GM12878 (cell line): ENCODE measurements around the gene FNTB. TPM values are rescaled to one million over a fixed set of nuclear protein-coding genes. Genes with fewer than 3 reads are reported as not detected.

Source experiments
- ATAC-seq: fragments of 200-7000 bp; cut with Tn5 transposase; 3 replicates; pipeline ENCODE4 v1.9.1; 2020; ENCODE audit warnings: mild to moderate bottlenecking, moderate library complexity
- BruUV-seq: library from RNA; stranded (reverse); fragments of 400-500 nt; replicated peaks from 2 replicates; lab custom pipeline; 2021; lab: Mats Ljungman, UMichigan
- CTCF ChIA-PET: fragments of 300-600 bp; sonication (Branson Sonifier 250); formaldehyde crosslinking; extraction: SDS; loops from one replicate; lab custom pipeline; 2021; ENCODE audit warnings: inconsistent platforms; lab: Yijun Ruan, JAX
- POLR2A ChIA-PET: fragments of 350-600 bp; formaldehyde crosslinking; extraction: SDS; loops from one replicate; lab custom pipeline; 2021; ENCODE audit warnings: inconsistent platforms; lab: Charles Lee
- RAD21 ChIA-PET: fragments of 300-600 bp; sonication (Branson Sonifier 250); formaldehyde crosslinking; loops from one replicate; lab custom pipeline; 2023; ENCODE audit warnings: antibody characterized with exemption; ENCODE audit not compliant: unreplicated experiment; lab: Charles Lee
- SMC1A ChIA-PET: fragments of 300-600 bp; sonication (Branson Sonifier 250); formaldehyde crosslinking; loops from one replicate; lab custom pipeline; 2023; ENCODE audit not compliant: unreplicated experiment, uncharacterized antibody; lab: Charles Lee
- DNase-seq: peaks from one replicate; pipeline ENCODE4 v3.0.0-alpha.2; 2011; ENCODE audit warnings: low read depth, low spot score
- FAIRE-seq: peaks from 3 replicates; lab custom pipeline; 2011; peaks lifted over from hg19 to GRCh38; lab: Jason Lieb, UNC
- H2AFZ ChIP-seq: 2 replicates; pipeline ENCODE4 v1.6.0; 2011; ENCODE audit warnings: low read depth, low read length, control low read depth; ENCODE audit not compliant: control insufficient read depth
- H3K27ac ChIP-seq: 2 replicates; pipeline ENCODE4 v1.5.1; 2011; ENCODE audit warnings: control low read depth; ENCODE audit not compliant: control insufficient read depth, insufficient read depth
- H3K27me3 ChIP-seq, 2 experiments: replicated peaks in 1 of 2; 2 replicates each; pipeline versions ENCODE4 v1.6.0 to v1.6.1; 2011; ENCODE audit warnings: low read length in 1 of 2; ENCODE audit not compliant: control insufficient read depth in 2 of 2, insufficient read depth in 2 of 2
- H3K36me3 ChIP-seq, 2 experiments: 2 replicates each; pipeline ENCODE4 v1.5.1; 2011; ENCODE audit warnings: low read length in 1 of 2; ENCODE audit not compliant: control insufficient read depth in 2 of 2, insufficient read depth in 2 of 2
- H3K4me1 ChIP-seq: 2 replicates; pipeline ENCODE4 v1.6.1; 2011; ENCODE audit warnings: mild to moderate bottlenecking, low read length, moderate library complexity, mixed read lengths; ENCODE audit not compliant: control insufficient read depth, insufficient read depth
- H3K4me2 ChIP-seq: 2 replicates; pipeline ENCODE4 v1.6.0; 2011; ENCODE audit warnings: control low read depth; ENCODE audit not compliant: control insufficient read depth, insufficient read depth
- H3K4me3 ChIP-seq: fragments of 200-600 bp; sonication (generic); 2 replicates; pipeline ENCODE4 v1.5.1; 2016
- H3K79me2 ChIP-seq: 2 replicates; pipeline ENCODE4 v1.6.0; 2011; ENCODE audit warnings: low read length; ENCODE audit not compliant: control insufficient read depth, insufficient read depth
- H3K9ac ChIP-seq: 2 replicates; pipeline ENCODE4 v1.8.0; 2011; ENCODE audit warnings: low read length, control low read depth, mixed read lengths; ENCODE audit not compliant: control insufficient read depth, insufficient read depth
- H3K9me3 ChIP-seq: replicated peaks from 3 replicates; pipeline ENCODE4 v1.5.1; 2011; ENCODE audit warnings: mild to moderate bottlenecking, low read length; ENCODE audit not compliant: control insufficient read depth, insufficient read depth
- H4K20me1 ChIP-seq: 2 replicates; pipeline ENCODE4 v1.6.0; 2011; ENCODE audit not compliant: control insufficient read depth, insufficient read depth
- BMI1 ChIP-seq: fragments of 450-650 bp; IDR thresholded peaks from 2 replicates; pipeline ENCODE4 v1.6.1; 2016; ENCODE audit warnings: mild to moderate bottlenecking, moderate library complexity, borderline replicate concordance
- CHD1 ChIP-seq: IDR thresholded peaks from 2 replicates; pipeline ENCODE4 v1.6.1; 2012; ENCODE audit warnings: low read depth, low read length, improper control_type of control experiment
- FOXM1 ChIP-seq: IDR thresholded peaks from 2 replicates; pipeline ENCODE4 v1.6.1; 2012; ENCODE audit warnings: low read depth, mild to moderate bottlenecking, inconsistent platforms, low read length, moderate library complexity
- MTA2 ChIP-seq: fragments of 450-650 bp; IDR thresholded peaks from 2 replicates; pipeline ENCODE4 v1.6.1; 2016; ENCODE audit warnings: low read depth, mild to moderate bottlenecking, moderate library complexity
- NFXL1 ChIP-seq: fragments of 450-650 bp; IDR thresholded peaks from 2 replicates; pipeline ENCODE4 v1.6.1; 2017; ENCODE audit warnings: antibody characterized with exemption, mild to moderate bottlenecking, borderline replicate concordance
- NFYA ChIP-seq: IDR thresholded peaks from 2 replicates; pipeline ENCODE4 v1.6.1; 2011; ENCODE audit warnings: low read depth, mild to moderate bottlenecking, low read length, improper control_type of control experiment, borderline replicate concordance
- PAX5 ChIP-seq: IDR thresholded peaks from 2 replicates; pipeline ENCODE4 v1.6.1; 2011; ENCODE audit warnings: low read depth, low read length, borderline replicate concordance
- PML ChIP-seq: IDR thresholded peaks from 2 replicates; pipeline ENCODE4 v1.6.1; 2012; ENCODE audit warnings: low read length, inconsistent platforms
- POLR2AphosphoS5 ChIP-seq: IDR thresholded peaks from 2 replicates; pipeline ENCODE4 v1.6.1; 2011; ENCODE audit warnings: mild to moderate bottlenecking, low read length, inconsistent platforms
- SIN3A ChIP-seq: IDR thresholded peaks from 2 replicates; pipeline ENCODE4 v1.6.1; 2012; ENCODE audit warnings: low read depth, low read length, improper control_type of control experiment
- SREBF1 ChIP-seq: IDR thresholded peaks from 2 replicates; pipeline ENCODE4 v1.6.1; 2012; ENCODE audit warnings: mild to moderate bottlenecking, low read length
- ZNF384 ChIP-seq: IDR thresholded peaks from 2 replicates; pipeline ENCODE4 v1.6.1; 2012; ENCODE audit warnings: low read depth, mild to moderate bottlenecking, low read length, improper control_type of control experiment, borderline replicate concordance
- WGBS: methylation state at CpG from one replicate; pipeline ENCODE4 v1.1.6; 2016; ENCODE audit warnings: low lambda C conversion rate; ENCODE audit not compliant: insufficient replicate concordance, insufficient coverage; ENCODE audit errors: missing lambda C conversion rate; 5-methylcytosine and 5-hydroxymethylcytosine counted together
- in situ Hi-C: fragments of 300-500 bp; cut with MboI; formaldehyde crosslinking; loops from 9 replicates; pipeline ENCODE4 v1.14.3; 2018; ENCODE audit warnings: mixed read lengths
- intact Hi-C: fragments of 100-400 bp; cut with micrococcal nuclease; formaldehyde crosslinking; loops from one replicate; pipeline ENCODE4 v1.14.2; 2022; ENCODE audit not compliant: unreplicated experiment
- polyA plus RNA-seq, 11 experiments: library from polyadenylated mRNA; depleted of rRNA in 4 of 11; unstranded in 6 of 11; stranded (reverse) in 5 of 11; fragments of >200 nt; fragmentation: Nextera tagmentation in 4 of 11; fragmentation: Illumina TruSeq in 1 of 11; extraction: Ambion mirVana in 4 of 11; extraction: Trizol in 1 of 11; gene quantifications; 1 replicate in 1 of 11; 2 replicates in 10 of 11; pipeline versions ENCODE4 v1.2.1 to v1.2.3, GENCODE V29; 2011 to 2016; ENCODE audit warnings: inconsistent platforms in 2 of 11, missing spikeins in 2 of 11, low read depth in 1 of 11
- total RNA-seq, 4 experiments: library from RNA; depleted of rRNA in 3 of 4; stranded (reverse); fragments of >200 nt in 3 of 4; fragmentation: Illumina TruSeq in 1 of 4; extraction: Trizol in 1 of 4; gene quantifications; 2 replicates each; pipeline versions ENCODE4 v1.2.1 to v1.2.3, GENCODE V29; 2013 to 2021
- TF ChIP-seq, protein P1 (sequence below): fragments of 450-650 bp; IDR thresholded peaks from 2 replicates; pipeline ENCODE4 v1.6.1; 2018; ENCODE audit warnings: borderline replicate concordance, mild to moderate bottlenecking; ENCODE audit not compliant: partially characterized antibody
- TF ChIP-seq, protein P2 (sequence below): fragments of 450-650 bp; IDR thresholded peaks from 2 replicates; pipeline ENCODE4 v1.6.1; 2017; ENCODE audit warnings: low read depth, mild to moderate bottlenecking, moderate library complexity
- TF ChIP-seq, protein P3 (sequence below): IDR thresholded peaks from 2 replicates; pipeline ENCODE4 v1.6.1; 2011; ENCODE audit warnings: mild to moderate bottlenecking, low read depth, low read length, moderate library complexity; ENCODE audit not compliant: insufficient replicate concordance
- TF ChIP-seq, protein P4 (sequence below): IDR thresholded peaks from 2 replicates; pipeline ENCODE4 v1.6.1; 2011; ENCODE audit warnings: low read depth, mild to moderate bottlenecking, low read length, moderate library complexity, borderline replicate concordance; ENCODE audit errors: extremely low read depth

Gene FNTB
- total and polyA plus RNA-seq, 10 of the 15 experiments (the other 5 are each of a cell fraction or from before 2014, with no cell fraction given): 10.4 to 25.1 (median 16.7) TPM

DNA sequence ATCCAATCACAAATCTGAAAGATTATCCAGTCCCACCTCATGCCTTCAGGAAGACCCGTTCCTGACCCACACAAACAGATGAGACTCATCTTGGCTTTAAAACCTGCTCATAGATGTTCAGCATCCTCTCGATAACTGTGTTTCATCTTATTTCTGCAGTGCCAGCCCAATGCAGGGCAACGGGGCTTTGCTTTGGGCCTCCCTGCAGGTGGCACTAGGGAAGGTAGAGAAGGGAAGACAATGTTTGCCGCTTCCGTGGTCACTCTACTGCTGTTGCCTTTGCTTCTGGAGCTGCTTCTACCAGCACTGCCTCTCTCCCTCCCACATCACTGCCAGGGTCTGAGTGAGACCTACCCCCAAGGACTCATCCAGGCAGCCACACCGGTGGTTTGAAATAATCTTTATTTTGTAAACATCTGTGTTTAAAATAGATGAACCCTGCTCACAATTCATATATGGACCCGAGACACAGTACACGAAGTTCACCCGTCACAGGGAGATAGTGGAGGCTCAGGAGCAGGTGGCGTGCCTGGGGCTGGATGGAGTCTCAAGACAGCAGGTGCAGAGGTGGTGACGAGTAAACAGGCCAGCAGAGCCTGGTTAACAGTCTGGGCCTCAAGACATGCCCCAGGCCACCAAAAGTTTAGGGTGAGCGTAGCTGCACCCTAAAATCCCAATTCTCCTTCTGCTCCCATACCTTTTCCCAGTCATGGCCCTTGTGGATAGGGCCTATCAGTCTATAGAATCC, 41.1 kb upstream of the FNTB start (continued):
- TF ChIP-seq NFYA (no peak), MTA2 (no peak), NFXL1 (no peak)
- TF ChIP-seq, protein P1, sequence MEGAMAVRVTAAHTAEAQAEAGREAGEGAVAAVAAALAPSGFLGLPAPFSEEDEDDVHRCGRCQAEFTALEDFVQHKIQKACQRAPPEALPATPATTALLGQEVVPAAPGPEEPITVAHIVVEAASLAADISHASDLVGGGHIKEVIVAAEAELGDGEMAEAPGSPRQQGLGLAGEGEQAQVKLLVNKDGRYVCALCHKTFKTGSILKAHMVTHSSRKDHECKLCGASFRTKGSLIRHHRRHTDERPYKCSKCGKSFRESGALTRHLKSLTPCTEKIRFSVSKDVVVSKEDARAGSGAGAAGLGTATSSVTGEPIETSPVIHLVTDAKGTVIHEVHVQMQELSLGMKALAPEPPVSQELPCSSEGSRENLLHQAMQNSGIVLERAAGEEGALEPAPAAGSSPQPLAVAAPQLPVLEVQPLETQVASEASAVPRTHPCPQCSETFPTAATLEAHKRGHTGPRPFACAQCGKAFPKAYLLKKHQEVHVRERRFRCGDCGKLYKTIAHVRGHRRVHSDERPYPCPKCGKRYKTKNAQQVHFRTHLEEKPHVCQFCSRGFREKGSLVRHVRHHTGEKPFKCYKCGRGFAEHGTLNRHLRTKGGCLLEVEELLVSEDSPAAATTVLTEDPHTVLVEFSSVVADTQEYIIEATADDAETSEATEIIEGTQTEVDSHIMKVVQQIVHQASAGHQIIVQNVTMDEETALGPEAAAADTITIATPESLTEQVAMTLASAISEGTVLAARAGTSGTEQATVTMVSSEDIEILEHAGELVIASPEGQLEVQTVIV: no peak

DNA sequence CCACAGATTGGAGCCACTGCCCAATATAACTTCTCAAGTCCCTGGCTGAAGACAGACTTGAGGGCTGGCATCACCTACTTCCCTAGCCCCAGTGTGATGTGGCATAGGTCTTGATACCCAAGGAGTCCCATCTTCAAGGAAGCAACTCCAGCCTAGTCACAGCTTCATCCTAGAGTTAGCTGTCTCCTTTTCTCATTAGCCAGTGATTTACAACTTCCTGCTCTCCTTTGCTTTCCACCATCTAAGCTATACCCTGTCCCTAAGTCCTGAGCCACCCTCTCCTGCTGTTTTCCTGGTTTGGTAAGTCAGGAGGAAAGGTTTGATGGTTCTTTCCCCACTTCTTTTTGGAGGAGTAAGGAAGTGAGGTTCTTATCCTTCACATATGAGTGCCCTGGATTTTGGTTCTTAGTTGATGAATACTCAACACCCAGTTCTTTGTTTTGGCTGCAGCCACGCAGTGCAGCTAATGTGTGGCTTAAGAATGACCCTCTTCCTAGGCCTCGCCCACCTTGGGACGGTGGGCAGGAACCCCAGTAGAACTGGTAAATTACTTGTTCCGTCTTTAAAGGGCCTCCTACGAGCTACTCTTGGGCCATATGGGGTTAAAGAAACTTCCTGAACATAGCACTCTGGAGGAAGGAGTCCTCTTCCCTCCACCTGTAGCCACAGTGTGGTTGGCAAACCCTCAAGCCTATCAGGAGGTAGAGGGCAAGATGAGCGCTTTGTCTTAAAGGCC, 40.2 kb upstream of the FNTB start:
- FAIRE-seq: no peak
- no peaks in the 10 kb centered on the region for H3K9me3 ChIP-seq
- H4K20me1 ChIP-seq: no peaks in the 10 kb centered on the region
- no peaks in the 10 kb centered on the region for H3K4me1 ChIP-seq
- no peak overlapping the region for H3K27ac ChIP-seq
- intact Hi-C loops (no loop called here), in situ Hi-C loops (no loop called here)
- BruUV-seq: no TSS peak
- ChIA-PET RAD21 (no interaction called here), POLR2A (no interaction called here), SMC1A (no interaction called here), CTCF (no interaction called here)
- no peak for ATAC-seq
- WGBS: 92% methylated on average over 6 of the region's 6 CpGs
- H3K27me3 ChIP-seq: no peaks in the 10 kb centered on the region
- no peak overlapping the region for H3K9ac ChIP-seq
- no peak overlapping the region for H2AFZ ChIP-seq
- no peak overlapping the region for H3K4me2 ChIP-seq
- H3K4me3 ChIP-seq: no peak overlapping the region
- peaks cover 0 to 2% of the 10 kb centered on the region in 2 experiments; a peak in 1 of 4 replicates for H3K36me3 ChIP-seq
- H3K79me2 ChIP-seq: no peaks in the 10 kb centered on the region
- no peak for DNase-seq
- TF ChIP-seq ZNF384 (no peak), POLR2AphosphoS5 (no peak), BMI1 (no peak), SREBF1 (no peak), SIN3A (no peak), NFXL1 (no peak), PML (no peak), PAX5 (no peak), CHD1 (no peak), FOXM1 (no peak)
- TF ChIP-seq, protein P2, sequence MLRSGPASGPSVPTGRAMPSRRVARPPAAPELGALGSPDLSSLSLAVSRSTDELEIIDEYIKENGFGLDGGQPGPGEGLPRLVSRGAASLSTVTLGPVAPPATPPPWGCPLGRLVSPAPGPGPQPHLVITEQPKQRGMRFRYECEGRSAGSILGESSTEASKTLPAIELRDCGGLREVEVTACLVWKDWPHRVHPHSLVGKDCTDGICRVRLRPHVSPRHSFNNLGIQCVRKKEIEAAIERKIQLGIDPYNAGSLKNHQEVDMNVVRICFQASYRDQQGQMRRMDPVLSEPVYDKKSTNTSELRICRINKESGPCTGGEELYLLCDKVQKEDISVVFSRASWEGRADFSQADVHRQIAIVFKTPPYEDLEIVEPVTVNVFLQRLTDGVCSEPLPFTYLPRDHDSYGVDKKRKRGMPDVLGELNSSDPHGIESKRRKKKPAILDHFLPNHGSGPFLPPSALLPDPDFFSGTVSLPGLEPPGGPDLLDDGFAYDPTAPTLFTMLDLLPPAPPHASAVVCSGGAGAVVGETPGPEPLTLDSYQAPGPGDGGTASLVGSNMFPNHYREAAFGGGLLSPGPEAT: no peak
- TF ChIP-seq, protein P3, sequence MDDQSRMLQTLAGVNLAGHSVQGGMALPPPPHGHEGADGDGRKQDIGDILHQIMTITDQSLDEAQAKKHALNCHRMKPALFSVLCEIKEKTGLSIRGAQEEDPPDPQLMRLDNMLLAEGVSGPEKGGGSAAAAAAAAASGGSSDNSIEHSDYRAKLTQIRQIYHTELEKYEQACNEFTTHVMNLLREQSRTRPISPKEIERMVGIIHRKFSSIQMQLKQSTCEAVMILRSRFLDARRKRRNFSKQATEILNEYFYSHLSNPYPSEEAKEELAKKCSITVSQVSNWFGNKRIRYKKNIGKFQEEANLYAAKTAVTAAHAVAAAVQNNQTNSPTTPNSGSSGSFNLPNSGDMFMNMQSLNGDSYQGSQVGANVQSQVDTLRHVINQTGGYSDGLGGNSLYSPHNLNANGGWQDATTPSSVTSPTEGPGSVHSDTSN: no peak
- TF ChIP-seq, protein P4, sequence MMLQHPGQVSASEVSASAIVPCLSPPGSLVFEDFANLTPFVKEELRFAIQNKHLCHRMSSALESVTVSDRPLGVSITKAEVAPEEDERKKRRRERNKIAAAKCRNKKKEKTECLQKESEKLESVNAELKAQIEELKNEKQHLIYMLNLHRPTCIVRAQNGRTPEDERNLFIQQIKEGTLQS: no peak
